Osteoblast (primary cell): Measurements from ENCODE around the gene CKAP5. TPM values are rescaled to one million over a fixed set of nuclear protein-coding genes. Genes with fewer than 3 reads are reported as not detected.

Experiments
- DNase-seq: peaks from one replicate; pipeline ENCODE4 v3.0.0; 2011; ENCODE audit warnings: low spot score, mixed read lengths; ENCODE audit not compliant: insufficient read length; ENCODE audit errors: missing footprints
- H2AFZ ChIP-seq: 2 replicates; pipeline ENCODE4 v1.6.0; 2011; ENCODE audit warnings: mild to moderate bottlenecking, low read length
- H3K27ac ChIP-seq: 2 replicates; pipeline ENCODE4 v1.5.1; 2011; ENCODE audit warnings: mild to moderate bottlenecking, low read depth, low read length, moderate library complexity
- H3K27me3 ChIP-seq: 2 replicates; pipeline ENCODE4 v1.6.0; 2012; ENCODE audit warnings: mild to moderate bottlenecking, control low read depth, inconsistent platforms, low read length, moderate library complexity; ENCODE audit not compliant: insufficient read depth
- H3K36me3 ChIP-seq: 2 replicates; pipeline ENCODE4 v1.5.1; 2011; ENCODE audit warnings: mild to moderate bottlenecking, low read length, control low read depth, moderate library complexity; ENCODE audit not compliant: insufficient read depth
- H3K4me1 ChIP-seq: 2 replicates; pipeline ENCODE4 v1.5.1; 2011; ENCODE audit warnings: mild to moderate bottlenecking, low read length, control low read depth, moderate library complexity; ENCODE audit not compliant: insufficient read depth
- H3K4me2 ChIP-seq: 2 replicates; pipeline ENCODE4 v1.6.0; 2011; ENCODE audit warnings: mild to moderate bottlenecking, low read length; ENCODE audit not compliant: insufficient read depth
- H3K4me3 ChIP-seq: fragments of 200-600 bp; sonication (generic); 3 replicates; pipeline ENCODE4 v1.5.1; 2012; ENCODE audit warnings: mild to moderate bottlenecking, low read length, inconsistent platforms; ENCODE audit not compliant: insufficient read depth
- H3K79me2 ChIP-seq: 2 replicates; pipeline ENCODE4 v1.6.0; 2012; ENCODE audit warnings: mild to moderate bottlenecking, low read length, control low read depth, inconsistent platforms; ENCODE audit not compliant: insufficient read depth
- H3K9me3 ChIP-seq: 2 replicates; pipeline ENCODE4 v1.5.1; 2011; ENCODE audit warnings: low read depth, low read length, control low read depth
- H4K20me1 ChIP-seq: 2 replicates; pipeline ENCODE4 v1.6.0; 2012; ENCODE audit warnings: mild to moderate bottlenecking, low read length, control low read depth; ENCODE audit not compliant: insufficient read depth
- total RNA-seq: library from RNA; depleted of rRNA; stranded (reverse); fragments of >200 nt; gene quantifications from 2 replicates; pipeline ENCODE4 v1.2.3, GENCODE V29; 2012
- TF ChIP-seq, protein P1 (sequence below): IDR thresholded peaks from 2 replicates; pipeline ENCODE4 v1.5.1; 2011; ENCODE audit warnings: mild to moderate bottlenecking, low read depth, low read length, moderate library complexity; ENCODE audit errors: extremely low read depth

CKAP5 gene
- total RNA-seq, 1 donor = 56.5 TPM

DNA sequence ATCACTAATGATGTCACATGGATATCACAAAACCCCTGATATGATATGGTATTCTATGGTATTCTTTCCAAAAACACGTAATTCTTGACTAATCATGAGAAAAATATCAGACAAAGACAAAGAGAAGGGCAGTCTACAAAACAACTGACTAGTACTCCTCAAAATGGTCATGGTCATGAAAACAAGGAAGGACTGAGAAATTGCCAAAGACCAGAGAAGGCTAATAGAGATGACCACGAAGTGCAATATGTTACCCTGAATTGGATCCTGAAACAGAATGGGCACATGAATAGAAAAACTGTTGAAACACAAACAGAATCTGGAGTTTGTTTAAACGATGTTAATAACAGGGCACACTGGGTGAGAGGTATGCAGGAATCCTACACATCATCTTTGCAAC lies 10.2 kb downstream of the CKAP5 start:
- Histone ChIP-seq H2AFZ (no peak overlapping the region), H3K27me3 (no peaks in the 10 kb centered on the region), H3K4me3 (no peak overlapping the region), H3K79me2 (peaks cover 98% of the 10 kb centered on the region), H4K20me1 (no peaks in the 10 kb centered on the region), H3K9me3 (no peaks in the 10 kb centered on the region), H3K4me2 (no peak overlapping the region), H3K27ac (no peak overlapping the region), H3K36me3 (no peaks in the 10 kb centered on the region), H3K4me1 (no peaks in the 10 kb centered on the region)
- no peak for DNase-seq
- TF ChIP-seq, protein P1, sequence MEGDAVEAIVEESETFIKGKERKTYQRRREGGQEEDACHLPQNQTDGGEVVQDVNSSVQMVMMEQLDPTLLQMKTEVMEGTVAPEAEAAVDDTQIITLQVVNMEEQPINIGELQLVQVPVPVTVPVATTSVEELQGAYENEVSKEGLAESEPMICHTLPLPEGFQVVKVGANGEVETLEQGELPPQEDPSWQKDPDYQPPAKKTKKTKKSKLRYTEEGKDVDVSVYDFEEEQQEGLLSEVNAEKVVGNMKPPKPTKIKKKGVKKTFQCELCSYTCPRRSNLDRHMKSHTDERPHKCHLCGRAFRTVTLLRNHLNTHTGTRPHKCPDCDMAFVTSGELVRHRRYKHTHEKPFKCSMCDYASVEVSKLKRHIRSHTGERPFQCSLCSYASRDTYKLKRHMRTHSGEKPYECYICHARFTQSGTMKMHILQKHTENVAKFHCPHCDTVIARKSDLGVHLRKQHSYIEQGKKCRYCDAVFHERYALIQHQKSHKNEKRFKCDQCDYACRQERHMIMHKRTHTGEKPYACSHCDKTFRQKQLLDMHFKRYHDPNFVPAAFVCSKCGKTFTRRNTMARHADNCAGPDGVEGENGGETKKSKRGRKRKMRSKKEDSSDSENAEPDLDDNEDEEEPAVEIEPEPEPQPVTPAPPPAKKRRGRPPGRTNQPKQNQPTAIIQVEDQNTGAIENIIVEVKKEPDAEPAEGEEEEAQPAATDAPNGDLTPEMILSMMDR = no peak

DNA sequence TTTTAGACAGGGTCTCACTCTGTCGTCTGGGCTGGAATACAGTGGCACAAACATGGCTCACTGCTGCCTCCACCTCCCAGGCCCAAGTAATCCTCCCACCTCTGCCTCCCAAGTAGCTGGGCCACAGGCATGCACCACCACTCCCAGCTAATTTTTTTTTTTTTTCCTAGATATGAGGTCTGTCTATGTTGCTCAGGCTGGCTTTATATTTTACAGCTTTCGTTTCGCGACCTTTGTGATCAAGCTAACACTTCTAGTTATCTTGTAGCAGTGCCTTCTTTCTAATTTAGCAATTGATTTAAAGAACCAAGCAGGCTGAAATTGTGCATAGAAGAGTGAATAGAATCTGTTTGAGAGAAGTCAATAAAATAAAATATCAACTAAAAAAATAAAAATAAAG lies 11.3 kb downstream of the CKAP5 start:
- TF ChIP-seq, protein P1 = no peak
- no peaks in the 10 kb centered on the region for H4K20me1 ChIP-seq
- H3K4me2 ChIP-seq = no peak overlapping the region

DNA sequence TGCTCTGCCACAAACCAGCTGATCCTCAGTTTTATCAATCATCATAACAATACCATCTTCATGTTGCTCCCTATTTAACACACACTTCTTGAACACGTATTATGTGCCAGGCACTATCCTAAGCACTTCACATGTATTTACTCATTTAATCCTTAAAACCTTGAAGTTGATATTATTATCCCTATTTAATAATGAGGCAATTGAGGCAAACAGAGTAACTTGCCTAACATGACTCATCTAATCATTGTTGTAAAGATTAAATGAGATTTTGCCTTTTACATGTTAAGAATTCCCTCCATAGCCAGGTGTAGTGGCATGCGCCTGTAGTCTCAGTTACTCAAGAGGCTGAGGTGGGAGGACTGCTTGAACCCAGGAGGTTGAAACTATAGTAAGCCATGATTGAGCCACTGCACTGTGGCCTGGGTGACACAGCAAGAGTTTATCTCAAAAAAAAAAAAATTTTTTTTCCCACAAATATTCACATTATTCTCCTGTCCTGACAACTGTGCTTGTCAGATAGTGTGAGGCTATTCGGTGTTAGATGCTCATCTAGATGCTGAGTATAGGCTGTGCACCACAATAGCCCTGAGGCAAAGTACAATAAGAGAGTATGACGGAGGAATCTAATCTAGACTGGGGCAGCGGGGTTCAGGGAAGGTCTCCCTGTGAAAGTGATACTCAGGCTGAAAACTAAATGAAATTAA lies 13.4 kb downstream of the CKAP5 start:
- H3K36me3 ChIP-seq = no peaks in the 10 kb centered on the region
- H4K20me1 ChIP-seq = peaks cover 7% of the 10 kb centered on the region
- no peak overlapping the region for H3K4me2 ChIP-seq
- H2AFZ ChIP-seq = no peak overlapping the region
- H3K4me1 ChIP-seq = peaks cover 10% of the 10 kb centered on the region
- H3K9me3 ChIP-seq = no peaks in the 10 kb centered on the region
- TF ChIP-seq, protein P1 = no peak
- DNase-seq = no peak
- no peaks in the 10 kb centered on the region for H3K27me3 ChIP-seq
- H3K27ac ChIP-seq = no peak overlapping the region
- H3K4me3 ChIP-seq = no peak overlapping the region
- H3K79me2 ChIP-seq = peaks cover 97% of the 10 kb centered on the region

More for the DNA sequence above, 11.3 kb downstream of the CKAP5 start:
- DNase-seq = no peak
- H3K9me3 ChIP-seq = no peaks in the 10 kb centered on the region
- peaks cover 97% of the 10 kb centered on the region for H3K79me2 ChIP-seq
- H3K27me3 ChIP-seq = no peaks in the 10 kb centered on the region
- H2AFZ ChIP-seq = no peak overlapping the region
- H3K4me1 ChIP-seq = no peaks in the 10 kb centered on the region
- no peak overlapping the region for H3K27ac ChIP-seq
- H3K4me3 ChIP-seq = no peak overlapping the region
- H3K36me3 ChIP-seq = no peaks in the 10 kb centered on the region

DNA sequence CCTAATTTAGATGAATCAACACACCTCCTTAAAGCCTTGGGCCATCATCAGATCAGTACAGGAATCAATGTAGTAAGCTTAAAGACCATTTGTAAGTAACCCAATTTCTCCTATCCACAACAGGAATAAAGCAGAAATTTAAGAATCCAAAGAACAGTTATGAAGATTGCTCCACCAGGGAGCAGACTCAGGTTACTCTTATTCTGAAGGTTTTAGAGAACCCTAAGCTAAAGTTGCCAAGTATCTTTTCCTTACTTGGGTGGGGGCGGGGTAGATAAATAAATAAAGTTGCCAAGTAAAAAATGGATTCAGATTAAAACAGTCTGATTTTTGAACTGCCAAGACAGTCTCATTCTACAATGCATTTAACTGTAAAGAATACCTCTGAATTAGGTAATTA lies 18.1 kb downstream of the CKAP5 start:
- H3K9me3 ChIP-seq = no peaks in the 10 kb centered on the region
- H4K20me1 ChIP-seq = peaks cover 25% of the 10 kb centered on the region
- DNase-seq = no peak
- TF ChIP-seq, protein P1 = no peak
- H3K27ac ChIP-seq = no peak overlapping the region
- peaks cover 26% of the 10 kb centered on the region for H3K4me1 ChIP-seq
- H2AFZ ChIP-seq = no peak overlapping the region
- H3K4me3 ChIP-seq = no peak overlapping the region
- H3K27me3 ChIP-seq = no peaks in the 10 kb centered on the region
- H3K79me2 ChIP-seq = peaks cover 98% of the 10 kb centered on the region
- H3K36me3 ChIP-seq = no peaks in the 10 kb centered on the region
- no peak overlapping the region for H3K4me2 ChIP-seq
